HTR-8/SVneo (cell line): ENCODE data around the gene KLHL29.

ENCODE experiments used
- DNase-seq: peaks from one replicate; pipeline ENCODE4 v3.0.0; 2011; ENCODE audit warnings: low spot score, mixed read lengths; ENCODE audit not compliant: insufficient read length
- FAIRE-seq: peaks from 2 replicates; lab custom pipeline; 2011; peaks lifted over from hg19 to GRCh38; lab: Jason Lieb, UNC

KLHL29 gene

GRCh38 chr2:23617167-23617810 is 232.3 kb downstream of the KLHL29 start:
- FAIRE-seq = peak; percentile 20
- DNase-seq = no peak

- FAIRE-seq = no peak
- no peak for DNase-seq
Measured at GRCh38 chr2:23617811-23618215, 232.8 kb downstream of the KLHL29 start.

- FAIRE-seq (no peak), DNase-seq (no peak)
Measured at GRCh38 chr2:23618265-23618664, 233.3 kb downstream of the KLHL29 start.

GRCh38 chr2:23618794-23619530 is 234.0 kb downstream of the KLHL29 start:
- FAIRE-seq (no peak), DNase-seq (no peak)

- DNase-seq (no peak), FAIRE-seq (no peak)
Measured at GRCh38 chr2:23619941-23620340, 235.0 kb downstream of the KLHL29 start.

- FAIRE-seq (no peak), DNase-seq (no peak)
Measured at GRCh38 chr2:23620841-23621341, 235.9 kb downstream of the KLHL29 start.

GRCh38 chr2:23621616-23622015 is 236.6 kb downstream of the KLHL29 start:
- no peak for DNase-seq
- FAIRE-seq = no peak

- DNase-seq = no peak
- FAIRE-seq = no peak
Measured at GRCh38 chr2:23622466-23622865, 237.5 kb downstream of the KLHL29 start.

GRCh38 chr2:23622966-23623675 is 238.1 kb downstream of the KLHL29 start:
- no peak for FAIRE-seq

GRCh38 chr2:23624378-23624777 is 239.4 kb downstream of the KLHL29 start:
- no peak for DNase-seq
- no peak for FAIRE-seq

More at GRCh38 chr2:23622966-23623675, 238.1 kb downstream of the KLHL29 start:
- DNase-seq = no peak

- FAIRE-seq = peak; percentile 55
- no peak for DNase-seq
Measured at GRCh38 chr2:23624915-23625314, 239.9 kb downstream of the KLHL29 start.

- no peak for FAIRE-seq
- no peak for DNase-seq
Measured at GRCh38 chr2:23625726-23626125, 240.7 kb downstream of the KLHL29 start.

- no peak for FAIRE-seq
- DNase-seq = no peak
Measured at GRCh38 chr2:23626701-23627230, 241.8 kb downstream of the KLHL29 start.

GRCh38 chr2:23627236-23628009 is 242.4 kb downstream of the KLHL29 start:
- no peak for DNase-seq
- FAIRE-seq = no peak

GRCh38 chr2:23628926-23629771 is 244.2 kb downstream of the KLHL29 start:
- DNase-seq = no peak
- FAIRE-seq = no peak

GRCh38 chr2:23629772-23630480 is 244.9 kb downstream of the KLHL29 start:
- FAIRE-seq = no peak
- DNase-seq = no peak

- no peak for FAIRE-seq
- DNase-seq = no peak
Measured at GRCh38 chr2:23630961-23631360, 246.0 kb downstream of the KLHL29 start.

- FAIRE-seq = no peak
- DNase-seq = no peak
Measured at GRCh38 chr2:23631389-23631788, 246.4 kb downstream of the KLHL29 start.
